VCaP (cell line): ENCODE data around the gene TBC1D2B.

Experiments
- H3K27ac ChIP-seq: fragments of 450-650 bp; 2 replicates; pipeline ENCODE4 v1.5.1; 2017
- CTCF ChIP-seq: fragments of 450-650 bp; conservative IDR thresholded peaks from 2 replicates; pipeline ENCODE4 v1.5.1; 2017; ENCODE audit warnings: mild to moderate bottlenecking, moderate library complexity

Gene TBC1D2B

GRCh38 chr15:78077871-78078210, 330 bp upstream of the TBC1D2B start:
- peak overlapping the region; percentile 95 for H3K27ac ChIP-seq
- TF ChIP-seq CTCF = no peak; the same call in 1 of the 2 replicates

- no peak; the same call in 1 of the 2 replicates for TF ChIP-seq CTCF
- H3K27ac ChIP-seq = peak overlapping the region; percentile 95
Measured at GRCh38 chr15:78076231-78077052, 1.1 kb downstream of the TBC1D2B start.

GRCh38 chr15:78075490-78076230, 1.9 kb downstream of the TBC1D2B start:
- no peak for TF ChIP-seq CTCF
- peak overlapping the region; percentile 95 for H3K27ac ChIP-seq

GRCh38 chr15:78073046-78073787, 4.3 kb downstream of the TBC1D2B start:
- H3K27ac ChIP-seq = peak overlapping the region; percentile 96
- no peak for TF ChIP-seq CTCF

GRCh38 chr15:78072080-78072892, 5.2 kb downstream of the TBC1D2B start:
- TF ChIP-seq CTCF = no peak
- peak overlapping the region; percentile 96 for H3K27ac ChIP-seq

- no peak for TF ChIP-seq CTCF
- H3K27ac ChIP-seq = peak overlapping the region; percentile 96
Measured at GRCh38 chr15:78071383-78071782, 6.1 kb downstream of the TBC1D2B start.
